ENCODE measurements around the gene SNX9. TPM values are rescaled to one million over a fixed set of nuclear protein-coding genes. Genes with fewer than 3 reads are reported as not detected.
A peak's percentile ranks its signal among the peaks of the same experiment; 100 is the strongest.

The SNX9 gene
- total RNA-seq, 1 experiment from 2014 or later: 33.1 TPM

DNA sequence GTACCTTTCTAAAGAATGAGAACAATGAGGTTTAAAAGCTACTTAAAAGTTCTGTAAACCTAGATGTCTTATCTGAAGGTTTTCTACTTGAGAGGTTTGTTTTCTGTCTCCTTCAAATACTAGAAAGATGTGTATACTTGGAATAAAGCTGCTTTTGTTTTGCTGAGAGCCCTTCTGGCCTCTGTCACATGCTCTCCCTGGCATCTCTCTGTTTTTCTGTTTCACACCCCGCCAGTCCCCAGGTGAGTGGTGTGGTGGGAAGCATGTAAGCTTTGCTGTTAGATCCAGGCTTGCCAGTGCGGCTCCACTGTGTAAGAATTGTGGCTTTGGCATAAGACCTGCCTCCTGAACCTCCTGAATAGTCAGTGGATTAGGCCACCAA lies 56.8 kb downstream of the SNX9 start:
- Mint-ChIP-seq H3K4me1 (ENCODE audit: insufficient read depth, unreplicated experiment) (no peaks in the 10 kb centered on the region), H3K27ac (ENCODE audit: low read depth, unreplicated experiment) (peak overlapping the region; percentile 0), H3K9me3 (ENCODE audit: unreplicated experiment) (no peaks in the 10 kb centered on the region), H3K4me3 (ENCODE audit: unreplicated experiment) (no peak overlapping the region), H3K27me3 (ENCODE audit: insufficient read depth, unreplicated experiment) (no peaks in the 10 kb centered on the region), H3K36me3 (ENCODE audit: insufficient read depth, unreplicated experiment) (peaks cover 58% of the 10 kb centered on the region)
- intact Hi-C loops (cut with micrococcal nuclease): no loop called here
- no peak for DNase-seq (ENCODE audit: unreplicated experiment)
- no TSS peak for BruUV-seq (replicated peaks)
- TF ChIP-seq, protein P1, sequence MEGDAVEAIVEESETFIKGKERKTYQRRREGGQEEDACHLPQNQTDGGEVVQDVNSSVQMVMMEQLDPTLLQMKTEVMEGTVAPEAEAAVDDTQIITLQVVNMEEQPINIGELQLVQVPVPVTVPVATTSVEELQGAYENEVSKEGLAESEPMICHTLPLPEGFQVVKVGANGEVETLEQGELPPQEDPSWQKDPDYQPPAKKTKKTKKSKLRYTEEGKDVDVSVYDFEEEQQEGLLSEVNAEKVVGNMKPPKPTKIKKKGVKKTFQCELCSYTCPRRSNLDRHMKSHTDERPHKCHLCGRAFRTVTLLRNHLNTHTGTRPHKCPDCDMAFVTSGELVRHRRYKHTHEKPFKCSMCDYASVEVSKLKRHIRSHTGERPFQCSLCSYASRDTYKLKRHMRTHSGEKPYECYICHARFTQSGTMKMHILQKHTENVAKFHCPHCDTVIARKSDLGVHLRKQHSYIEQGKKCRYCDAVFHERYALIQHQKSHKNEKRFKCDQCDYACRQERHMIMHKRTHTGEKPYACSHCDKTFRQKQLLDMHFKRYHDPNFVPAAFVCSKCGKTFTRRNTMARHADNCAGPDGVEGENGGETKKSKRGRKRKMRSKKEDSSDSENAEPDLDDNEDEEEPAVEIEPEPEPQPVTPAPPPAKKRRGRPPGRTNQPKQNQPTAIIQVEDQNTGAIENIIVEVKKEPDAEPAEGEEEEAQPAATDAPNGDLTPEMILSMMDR (IDR thresholded peaks at IDR 0.05; ENCODE audit: unreplicated experiment): no peak
- ChIA-PET POLR2A (interaction anchor here (1.1 kb wide), 1 partner anchor 21 kb away, joined by 3 read pairs; no protein-coding TSS in a partner anchor), CTCF (interaction anchor here (0.7 to 11.6 kb wide), 2 partner anchors 121 to 565 kb away, joined by 3 to 138 read pairs; no protein-coding TSS in a partner anchor)

DNA sequence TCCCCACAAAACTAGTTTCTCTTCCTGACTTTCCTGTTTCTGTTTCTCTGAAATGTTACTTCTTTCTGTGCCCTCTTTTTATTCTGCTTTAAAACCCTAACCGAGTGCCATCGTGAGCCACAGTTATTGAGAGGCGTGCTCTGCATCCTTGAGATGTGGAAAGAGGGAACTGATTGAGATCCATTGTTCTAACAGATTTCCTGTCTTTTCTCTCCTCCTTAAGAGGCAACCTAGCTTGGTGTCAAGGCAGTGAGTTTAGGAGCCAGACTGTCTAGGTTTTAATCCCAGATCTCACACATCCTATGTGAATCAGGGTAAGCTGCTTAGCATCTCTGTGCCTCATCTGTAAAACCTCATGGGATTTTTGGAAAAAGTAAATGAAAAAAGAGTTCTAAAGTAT lies 57.5 kb downstream of the SNX9 start:
- H3K36me3 Mint-ChIP-seq (ENCODE audit: insufficient read depth, unreplicated experiment): peaks cover 58% of the 10 kb centered on the region
- no peak overlapping the region for H3K4me3 Mint-ChIP-seq (ENCODE audit: unreplicated experiment)
- TF ChIP-seq, protein P1 (IDR thresholded peaks at IDR 0.05; ENCODE audit: unreplicated experiment): no peak
- no peak for DNase-seq (ENCODE audit: unreplicated experiment)
- ChIA-PET POLR2A (interaction anchor here (1.1 kb wide), 1 partner anchor 22 kb away, joined by 3 read pairs; no protein-coding TSS in a partner anchor), CTCF (interaction anchor here (0.7 to 11.6 kb wide), 3 partner anchors 47 to 566 kb away, joined by 3 to 138 read pairs (median 3); no protein-coding TSS in a partner anchor)
- H3K9me3 Mint-ChIP-seq (ENCODE audit: unreplicated experiment): no peaks in the 10 kb centered on the region
- no TSS peak for BruUV-seq (replicated peaks)
- H3K27ac Mint-ChIP-seq (ENCODE audit: low read depth, unreplicated experiment): peak overlapping the region; percentile 0
- no peaks in the 10 kb centered on the region for H3K4me1 Mint-ChIP-seq (ENCODE audit: insufficient read depth, unreplicated experiment)
- intact Hi-C loops (cut with micrococcal nuclease): no loop called here
- no peaks in the 10 kb centered on the region for H3K27me3 Mint-ChIP-seq (ENCODE audit: insufficient read depth, unreplicated experiment)

DNA sequence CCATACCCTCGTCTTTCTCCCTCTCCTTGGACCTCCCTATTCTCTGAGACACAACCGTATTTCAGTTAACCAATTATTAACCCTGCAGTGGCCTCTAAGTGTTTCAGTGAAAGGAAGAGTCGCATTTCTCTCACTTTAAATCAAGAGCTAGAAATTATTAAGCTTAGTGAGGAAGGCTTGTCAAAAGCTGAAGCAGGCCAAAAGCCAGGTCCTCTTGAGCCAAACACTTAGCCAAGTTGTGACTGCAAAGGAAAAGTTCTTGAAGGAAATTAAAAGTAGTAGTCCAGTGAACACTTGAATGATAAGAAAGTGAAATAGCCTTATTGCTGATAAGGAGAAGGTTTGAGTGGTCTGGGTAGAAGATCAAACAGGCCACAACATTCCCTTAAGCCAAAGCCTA lies 58.3 kb downstream of the SNX9 start:
- BruUV-seq (replicated peaks): no TSS peak
- Mint-ChIP-seq H3K36me3 (ENCODE audit: insufficient read depth, unreplicated experiment) (peaks cover 58% of the 10 kb centered on the region), H3K9me3 (ENCODE audit: unreplicated experiment) (no peaks in the 10 kb centered on the region), H3K27ac (ENCODE audit: low read depth, unreplicated experiment) (no peak overlapping the region), H3K4me3 (ENCODE audit: unreplicated experiment) (no peak overlapping the region), H3K4me1 (ENCODE audit: insufficient read depth, unreplicated experiment) (no peaks in the 10 kb centered on the region), H3K27me3 (ENCODE audit: insufficient read depth, unreplicated experiment) (no peaks in the 10 kb centered on the region)
- intact Hi-C loops (cut with micrococcal nuclease): no loop called here
- DNase-seq (ENCODE audit: unreplicated experiment): no peak
- ChIA-PET CTCF (interaction anchor here (1.4 to 11.6 kb wide), 2 partner anchors 8 to 122 kb away, joined by 8 to 138 read pairs; no protein-coding TSS in a partner anchor), POLR2A (no interaction called here)
- TF ChIP-seq, protein P1 (IDR thresholded peaks at IDR 0.05; ENCODE audit: unreplicated experiment): no peak

DNA sequence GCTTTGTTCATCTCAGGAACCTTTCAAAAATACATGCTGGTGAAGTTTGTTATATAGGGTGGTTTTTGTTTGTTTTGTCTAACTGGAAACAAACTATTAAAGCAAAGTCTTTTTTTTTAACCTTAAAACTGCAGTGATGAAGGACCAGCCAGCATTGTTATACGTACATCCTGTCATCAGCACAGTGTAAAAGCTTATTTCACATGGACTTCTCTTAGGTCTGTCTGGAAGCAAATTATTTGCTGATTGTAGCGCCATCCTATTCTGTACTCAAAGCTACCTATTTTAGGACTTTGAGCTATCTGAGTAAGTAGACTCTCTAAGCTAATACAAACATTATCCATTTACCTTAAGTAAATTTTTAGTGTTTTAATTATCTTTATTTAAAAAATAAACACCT lies 61.7 kb downstream of the SNX9 start:
- TF ChIP-seq, protein P1 (IDR thresholded peaks at IDR 0.05; ENCODE audit: unreplicated experiment): no peak
- CTCF ChIA-PET: interaction anchor here (0.6 to 1.9 kb wide), 6 partner anchors 11 to 218 kb away, joined by 3 to 9 read pairs (median 4); no protein-coding TSS in a partner anchor
- no peak for DNase-seq (ENCODE audit: unreplicated experiment)

More for the DNA sequence above, 61.7 kb downstream of the SNX9 start:
- no TSS peak for BruUV-seq (replicated peaks)
- Mint-ChIP-seq H3K27ac (ENCODE audit: low read depth, unreplicated experiment) (no peak overlapping the region), H3K4me3 (ENCODE audit: unreplicated experiment) (no peak overlapping the region), H3K27me3 (ENCODE audit: insufficient read depth, unreplicated experiment) (no peaks in the 10 kb centered on the region), H3K4me1 (ENCODE audit: insufficient read depth, unreplicated experiment) (no peaks in the 10 kb centered on the region), H3K36me3 (ENCODE audit: insufficient read depth, unreplicated experiment) (peaks cover 54% of the 10 kb centered on the region), H3K9me3 (ENCODE audit: unreplicated experiment) (no peaks in the 10 kb centered on the region)
- POLR2A ChIA-PET: interaction anchor here (0.7 kb wide), 1 partner anchor 8 kb away, joined by 3 read pairs; no protein-coding TSS in a partner anchor
- intact Hi-C loops (cut with micrococcal nuclease): no loop called here

Data from MCF 10A (cell line).